ENCODE measurements around the gene SCYL1.

Gene SCYL1

DNA sequence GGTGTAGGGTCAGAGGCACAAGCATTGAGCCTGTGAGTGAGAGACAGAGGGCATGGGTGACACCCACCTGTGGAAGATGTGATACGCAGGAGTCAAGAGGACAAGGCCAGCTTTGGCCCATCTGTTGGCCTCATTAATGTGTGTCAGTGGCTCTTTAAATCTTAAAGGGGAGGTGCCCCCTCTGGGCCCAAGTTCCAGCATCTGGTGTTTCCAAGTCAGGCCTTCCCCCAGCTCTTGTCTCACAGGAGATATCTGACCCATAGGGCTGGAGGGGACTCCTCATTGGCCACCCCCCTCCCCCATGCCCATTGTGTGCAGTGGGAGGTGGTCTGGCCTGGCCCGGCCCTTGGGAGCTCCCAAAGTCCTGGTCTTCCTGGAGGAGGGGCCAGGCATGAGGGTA is 61.8 kb downstream of the SCYL1 start:
- DNase-seq: no peak
